Keratinocyte (primary cell): ENCODE measurements around the gene SCNN1B. TPM values are rescaled to one million over a fixed set of nuclear protein-coding genes. Genes with fewer than 3 reads are reported as not detected.
A peak's percentile ranks its signal among the peaks of the same experiment; 100 is the strongest.

Source experiments
- DNase-seq: peaks from one replicate; pipeline ENCODE4 v3.0.0-alpha.2; 2011; ENCODE audit warnings: low read depth, missing footprints, low spot score
- FAIRE-seq: peaks from 2 replicates; lab custom pipeline; 2011; peaks lifted over from hg19 to GRCh38; lab: Jason Lieb, UNC
- H2AFZ ChIP-seq: 2 replicates; pipeline ENCODE4 v1.6.0; 2012; ENCODE audit warnings: low read length, control low read depth, inconsistent platforms; ENCODE audit not compliant: control insufficient read depth
- H3K27ac ChIP-seq: 2 replicates; pipeline ENCODE4 v1.5.1; 2011; ENCODE audit warnings: low read length; ENCODE audit not compliant: control insufficient read depth, insufficient read depth
- H3K27me3 ChIP-seq: 3 replicates; pipeline ENCODE4 v1.6.0; 2011; ENCODE audit warnings: low read length; ENCODE audit not compliant: control insufficient read depth, insufficient read depth; ENCODE audit errors: extremely low read depth
- H3K36me3 ChIP-seq, 2 experiments: 2 replicates in 1 of 2; 3 replicates in 1 of 2; pipeline ENCODE4 v1.5.1; 2011; ENCODE audit warnings: low read length in 2 of 2, mild to moderate bottlenecking in 1 of 2; ENCODE audit not compliant: control insufficient read depth in 2 of 2, insufficient read depth in 2 of 2; ENCODE audit errors: extremely low read depth in 1 of 2
- H3K4me1 ChIP-seq: 3 replicates; pipeline ENCODE4 v1.5.1; 2011; ENCODE audit warnings: low read length; ENCODE audit not compliant: control insufficient read depth, insufficient read depth; ENCODE audit errors: extremely low read depth
- H3K4me2 ChIP-seq: 3 replicates; pipeline ENCODE4 v1.6.0; 2011; ENCODE audit warnings: low read depth, low read length; ENCODE audit not compliant: control insufficient read depth, insufficient read depth; ENCODE audit errors: extremely low read depth
- H3K4me3 ChIP-seq, 3 experiments: fragments of 200-600 bp in 1 of 3; sonication (generic) in 1 of 3; 2 replicates in 2 of 3; 3 replicates in 1 of 3; pipeline ENCODE4 v1.5.1; 2011 to 2016; ENCODE audit warnings: low read length in 3 of 3, mild to moderate bottlenecking in 3 of 3, control low read depth in 2 of 3, inconsistent platforms in 1 of 3, low read depth in 1 of 3, mixed read lengths in 1 of 3, mixed run types in 1 of 3, moderate library complexity in 1 of 3; ENCODE audit not compliant: control insufficient read depth in 2 of 3, insufficient read depth in 2 of 3; ENCODE audit errors: extremely low read depth in 1 of 3
- H3K79me2 ChIP-seq: 2 replicates; pipeline ENCODE4 v1.6.0; 2012; ENCODE audit warnings: low read length; ENCODE audit not compliant: control insufficient read depth, insufficient read depth
- H3K9ac ChIP-seq: 3 replicates; pipeline ENCODE4 v1.6.0; 2011; ENCODE audit warnings: low read length; ENCODE audit not compliant: control insufficient read depth, insufficient read depth; ENCODE audit errors: extremely low read depth
- H3K9me1 ChIP-seq: 3 replicates; pipeline ENCODE4 v1.6.0; 2011; ENCODE audit warnings: low read length; ENCODE audit not compliant: control insufficient read depth, insufficient read depth; ENCODE audit errors: extremely low read depth
- H3K9me3 ChIP-seq: 2 replicates; pipeline ENCODE4 v1.5.1; 2012; ENCODE audit warnings: low read depth, low read length; ENCODE audit not compliant: control insufficient read depth
- H4K20me1 ChIP-seq: 3 replicates; pipeline ENCODE4 v1.6.0; 2011; ENCODE audit warnings: low read length; ENCODE audit not compliant: control insufficient read depth, insufficient read depth; ENCODE audit errors: extremely low read depth
- CTCF ChIP-seq, 3 experiments: IDR thresholded peaks in 1 of 3; conservative IDR thresholded peaks in 1 of 3; optimal IDR thresholded peaks in 1 of 3; 2 replicates in 2 of 3; 3 replicates in 1 of 3; pipeline versions ENCODE3 to v1.5.1; 2011; ENCODE audit warnings: low read length in 3 of 3, mild to moderate bottlenecking in 3 of 3, moderate library complexity in 2 of 3, control low read depth in 1 of 3, inconsistent platforms in 1 of 3; ENCODE audit not compliant: insufficient read depth in 2 of 3; ENCODE audit errors: extremely low read depth in 1 of 3
- EZH2 ChIP-seq: IDR thresholded peaks from one replicate; pipeline ENCODE4 v1.6.1; 2012; ENCODE audit warnings: inconsistent platforms, mild to moderate bottlenecking, low read length, moderate library complexity
- dilution Hi-C: fragments of 300-500 bp; cut with MboI; formaldehyde crosslinking; loops from one replicate; pipeline ENCODE4 v1.7.0; 2020; ENCODE audit warnings: low sequenced_read_pairs; ENCODE audit not compliant: extremely low pct_ligation_motif_present
- polyA plus RNA-seq, 5 experiments: library from polyadenylated mRNA; depleted of rRNA in 3 of 5; stranded (reverse) in 3 of 5; stranded (forward) in 1 of 5; unstranded in 1 of 5; fragments of >200 nt; gene quantifications; 1 replicate in 1 of 5; 2 replicates in 3 of 5; 3 replicates in 1 of 5; pipeline versions ENCODE4 v1.2.1 to v1.2.3, GENCODE V29; 2011 to 2012; ENCODE audit warnings: missing spikeins in 2 of 5, low read depth in 1 of 5, low replicate concordance in 1 of 5

SCNN1B gene
- polyA plus RNA-seq, 1 donor (not counting 4 experiments of a cell fraction or from before 2014, with no cell fraction given), result 0.92 TPM

DNA sequence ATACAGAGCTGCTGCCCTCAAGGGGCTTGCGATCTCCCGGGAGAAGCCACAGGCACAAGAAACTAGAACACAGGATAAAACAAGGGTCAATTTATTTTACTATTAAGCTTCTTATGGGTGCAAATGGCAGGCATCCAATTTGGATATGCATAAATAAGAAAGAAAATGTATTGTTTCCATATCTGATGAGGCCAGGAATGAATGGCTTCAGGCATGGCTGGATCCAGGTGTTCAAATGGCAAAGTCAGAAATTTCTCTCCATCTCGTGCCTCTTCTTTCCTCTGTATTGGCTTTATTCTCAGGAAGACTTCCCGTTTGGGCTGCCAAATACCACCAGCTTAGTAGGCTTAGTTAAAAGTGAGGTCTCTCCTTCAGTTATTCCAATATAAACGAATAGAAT, 43.1 kb downstream of the SCNN1B start:
- dilution Hi-C loops, result no loop called here
- Histone ChIP-seq H3K36me3 (no peaks in the 10 kb centered on the region), H3K79me2 (no peaks in the 10 kb centered on the region), H3K9ac (no peak overlapping the region), H3K27me3 (peaks cover 4% of the 10 kb centered on the region), H3K9me1 (no peaks in the 10 kb centered on the region), H3K9me3 (no peaks in the 10 kb centered on the region), H3K4me3 (no peak overlapping the region), H4K20me1 (no peaks in the 10 kb centered on the region), H3K4me2 (no peak overlapping the region), H3K27ac (no peak overlapping the region), H2AFZ (no peak overlapping the region), H3K4me1 (no peaks in the 10 kb centered on the region)
- FAIRE-seq (no peak), DNase-seq (no peak)
- TF ChIP-seq CTCF (optimal IDR thresholded peaks at IDR 0.05 in 1 of 3, IDR thresholded peaks at IDR 0.05 in 1 of 3, conservative IDR thresholded peaks at IDR 0.05 in 1 of 3; ENCODE audit: extremely low read depth in 1 of 3, insufficient read depth in 2 of 3, low read length in 3 of 3) (no peak), EZH2 (no peak)

DNA sequence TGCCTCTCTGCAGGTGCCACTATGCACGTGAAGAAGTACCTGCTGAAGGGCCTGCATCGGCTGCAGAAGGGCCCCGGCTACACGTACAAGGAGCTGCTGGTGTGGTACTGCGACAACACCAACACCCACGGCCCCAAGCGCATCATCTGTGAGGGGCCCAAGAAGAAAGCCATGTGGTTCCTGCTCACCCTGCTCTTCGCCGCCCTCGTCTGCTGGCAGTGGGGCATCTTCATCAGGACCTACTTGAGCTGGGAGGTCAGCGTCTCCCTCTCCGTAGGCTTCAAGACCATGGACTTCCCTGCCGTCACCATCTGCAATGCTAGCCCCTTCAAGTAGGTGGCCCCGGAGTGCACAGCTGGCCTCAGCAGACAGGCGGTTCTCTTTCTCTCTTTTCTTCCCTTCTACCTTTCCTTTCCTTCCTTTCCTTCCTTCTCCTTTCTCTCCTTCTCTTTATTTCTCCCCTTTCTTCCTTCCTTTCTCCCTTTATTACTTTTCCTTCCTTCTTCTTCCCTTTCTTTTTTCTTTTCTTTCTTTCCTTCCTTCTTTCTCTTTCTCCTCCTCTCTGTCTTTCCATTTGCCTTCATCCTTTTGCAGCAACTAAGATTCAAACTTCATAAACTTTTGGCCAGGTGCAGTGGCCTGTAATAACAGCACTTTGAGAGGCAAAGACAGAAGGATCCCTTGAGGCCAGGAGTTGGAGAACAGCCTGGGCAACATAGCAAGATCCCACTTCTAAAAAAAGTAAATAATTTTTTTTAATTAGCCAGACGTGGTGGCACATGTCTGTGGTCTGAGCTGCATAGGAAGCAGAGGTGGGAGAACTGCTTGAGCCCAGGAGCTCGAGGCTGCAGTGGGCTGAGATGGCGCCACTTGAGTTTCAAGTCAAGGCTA, 46.7 kb downstream of the SCNN1B start:
- Histone ChIP-seq H3K9me3 (no peaks in the 10 kb centered on the region), H3K36me3 (no peaks in the 10 kb centered on the region), H3K9ac (no peak overlapping the region), H3K4me1 (no peaks in the 10 kb centered on the region), H3K27me3 (peaks cover 4% of the 10 kb centered on the region), H3K79me2 (no peaks in the 10 kb centered on the region), H3K27ac (no peak overlapping the region), H3K4me2 (no peak overlapping the region), H2AFZ (no peak overlapping the region), H4K20me1 (no peaks in the 10 kb centered on the region), H3K4me3 (no peak overlapping the region), H3K9me1 (no peaks in the 10 kb centered on the region)
- dilution Hi-C loops, result no loop called here
- no peak for FAIRE-seq
- TF ChIP-seq EZH2 (no peak), CTCF (optimal IDR thresholded peaks at IDR 0.05 in 1 of 3, IDR thresholded peaks at IDR 0.05 in 1 of 3, conservative IDR thresholded peaks at IDR 0.05 in 1 of 3; ENCODE audit: extremely low read depth in 1 of 3, insufficient read depth in 2 of 3, low read length in 3 of 3) (peak in 2 of 3 experiments; percentile 6 to 21)
- DNase-seq, result no peak
